Measurements from ENCODE around the gene COX7A1. TPM values are rescaled to one million over a fixed set of nuclear protein-coding genes. Genes with fewer than 3 reads are reported as not detected.

The COX7A1 gene
- total RNA-seq, 1 donor from 2014 or later = 3.5 TPM

DNA sequence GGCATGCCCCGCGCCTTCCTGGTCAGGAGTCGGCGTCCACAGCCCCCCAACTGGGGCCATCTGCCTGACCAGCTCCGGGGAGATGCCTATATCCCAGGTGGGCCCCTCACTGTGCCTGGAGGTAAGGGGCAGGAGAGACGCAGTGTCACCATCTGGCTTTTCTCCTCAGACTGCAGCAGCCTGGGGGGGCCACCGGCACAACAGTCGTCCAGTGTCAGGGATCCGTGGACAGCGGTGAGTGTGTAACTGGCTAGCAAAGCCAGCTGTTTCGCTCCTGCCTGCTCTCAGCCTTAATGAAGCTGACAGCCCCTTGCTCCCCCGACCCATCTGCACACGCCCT lies 41.1 kb downstream of the COX7A1 start:
- ATAC-seq = no peak

DNA sequence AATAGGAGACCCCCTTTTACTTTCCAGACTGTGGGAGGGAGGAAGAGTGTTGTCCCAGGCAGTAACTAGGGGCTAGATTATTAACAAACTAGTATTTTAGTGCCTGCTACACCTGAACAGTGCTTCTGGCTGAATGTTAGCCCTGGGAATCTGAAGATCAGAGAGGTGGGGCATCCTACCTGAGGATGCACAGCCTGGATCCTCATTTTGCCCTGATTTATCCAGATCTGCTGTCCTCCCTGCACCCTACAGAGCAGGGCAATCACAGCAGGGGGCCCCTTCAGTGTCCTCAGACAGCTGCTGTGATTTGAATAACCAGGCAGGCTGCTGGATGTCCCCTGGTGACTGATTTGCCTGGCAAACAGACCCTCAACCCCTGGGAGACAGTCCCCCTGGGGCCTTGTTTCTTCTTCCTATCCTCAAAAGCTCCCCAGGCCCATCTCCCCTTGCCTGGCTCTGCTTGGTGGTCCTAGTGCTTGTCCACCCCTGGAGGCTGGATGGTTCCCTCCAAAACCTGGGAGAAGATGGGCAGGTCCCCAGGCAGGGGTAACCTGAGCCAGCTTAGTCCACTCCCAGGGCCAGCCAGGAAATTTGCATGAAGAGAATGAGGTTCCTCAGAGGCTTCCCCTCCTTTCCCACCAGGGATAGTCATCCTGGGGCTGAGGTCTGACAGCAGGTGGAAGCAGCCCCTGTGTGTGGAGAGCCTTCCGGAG lies 41.6 kb downstream of the COX7A1 start, which contains the start of gene OVOL3:
Gene OVOL3 (plus strand): TSS at position 657 of the 713 bp plus-strand sequence. CDS start 60 bp downstream, outside the sequence.
- ATAC-seq = no peak

DNA sequence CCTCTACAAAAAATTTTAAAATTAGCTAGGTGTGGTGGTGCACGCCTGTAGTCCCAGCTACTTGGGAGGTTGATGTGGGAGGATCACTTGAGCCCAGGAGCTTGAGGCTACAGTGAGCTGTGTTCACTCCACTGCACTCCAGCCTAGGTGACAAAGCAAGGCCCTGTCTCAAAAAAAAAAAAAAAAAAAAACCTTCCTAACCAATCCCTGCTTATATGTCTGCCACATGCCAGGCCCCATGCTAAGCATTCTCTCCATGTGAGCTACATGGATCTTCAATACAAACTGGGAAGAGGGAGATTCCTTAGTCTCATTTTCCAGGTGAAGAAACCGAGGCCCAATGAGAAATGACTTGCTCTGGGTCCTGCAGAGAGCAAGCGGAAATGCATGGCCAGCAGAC lies 43.6 kb downstream of the COX7A1 start:
- no peak for ATAC-seq

DNA sequence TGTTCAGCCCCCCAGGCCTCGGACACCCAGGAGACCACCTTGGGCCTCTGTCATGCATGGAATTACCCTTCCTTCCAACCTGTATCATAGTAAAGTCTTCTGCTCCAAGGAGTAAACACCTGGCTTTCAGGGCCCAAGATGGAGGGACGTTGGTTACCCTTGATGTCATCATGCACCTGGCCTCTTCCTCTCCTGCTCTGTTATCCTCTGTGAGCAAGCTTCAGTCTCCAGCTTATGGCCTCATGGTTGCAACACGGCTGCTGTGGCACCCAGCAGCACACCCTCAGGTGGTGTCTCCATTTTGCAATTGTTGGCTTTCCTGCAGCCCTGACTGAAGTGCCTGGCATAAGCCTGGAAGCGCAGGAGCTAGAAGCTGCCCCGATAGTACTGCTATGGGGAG lies 45.3 kb downstream of the COX7A1 start:
- no peak for ATAC-seq

DNA sequence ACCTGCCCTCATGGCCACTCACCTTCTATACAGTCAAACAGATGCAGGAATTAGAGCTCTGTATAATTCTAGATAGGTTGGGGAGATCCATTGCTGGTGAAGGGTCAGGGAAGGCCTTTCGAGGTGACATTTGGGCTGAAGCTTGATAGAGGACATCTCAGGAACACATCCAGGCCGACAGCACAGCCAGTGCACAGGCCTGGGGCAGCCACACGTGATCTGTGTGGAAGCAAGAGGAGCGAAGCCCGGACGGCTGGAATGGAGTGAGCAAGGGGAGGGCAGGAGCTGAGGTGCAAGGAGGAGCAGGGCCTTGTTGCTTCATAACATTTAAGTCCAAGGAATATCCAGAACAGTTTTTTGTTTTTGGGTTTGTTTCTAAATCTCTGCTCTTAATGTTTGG lies 45.8 kb downstream of the COX7A1 start:
- ATAC-seq = no peak

DNA sequence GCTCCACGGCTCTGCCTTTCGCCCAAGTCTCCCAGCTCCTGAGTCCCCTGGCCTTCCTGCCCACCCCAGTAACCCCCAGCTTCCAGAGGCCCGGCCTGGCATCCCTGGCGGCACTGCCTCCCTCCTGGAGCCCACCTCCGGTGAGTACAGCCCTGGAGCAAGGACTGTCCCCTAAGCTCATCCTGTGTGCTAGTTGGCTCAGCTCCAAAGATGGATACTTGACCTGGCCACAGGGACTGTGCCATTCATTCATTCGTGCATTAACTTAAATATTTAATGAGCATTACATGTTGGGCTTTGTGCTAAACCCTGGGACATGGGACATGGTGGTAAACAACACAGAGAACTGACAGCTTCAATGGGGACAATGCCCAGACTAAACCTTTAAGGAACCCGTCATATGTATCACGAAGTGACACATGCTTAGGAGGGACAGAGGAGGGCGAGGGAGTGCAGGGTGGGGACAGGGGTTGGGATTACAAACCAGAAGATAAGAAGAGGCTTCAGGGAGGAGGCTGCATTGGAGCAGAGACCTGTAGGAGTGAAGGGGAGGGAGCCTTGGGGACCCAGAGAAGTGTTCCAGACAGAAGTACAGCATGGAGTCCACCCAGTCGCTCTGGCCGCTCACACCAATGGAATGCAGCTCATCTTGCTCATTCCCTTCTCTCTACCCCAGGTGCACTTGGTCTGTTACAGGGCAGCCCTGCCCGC lies 48.2 kb downstream of the COX7A1 start:
- ATAC-seq = peak; percentile 42

DNA sequence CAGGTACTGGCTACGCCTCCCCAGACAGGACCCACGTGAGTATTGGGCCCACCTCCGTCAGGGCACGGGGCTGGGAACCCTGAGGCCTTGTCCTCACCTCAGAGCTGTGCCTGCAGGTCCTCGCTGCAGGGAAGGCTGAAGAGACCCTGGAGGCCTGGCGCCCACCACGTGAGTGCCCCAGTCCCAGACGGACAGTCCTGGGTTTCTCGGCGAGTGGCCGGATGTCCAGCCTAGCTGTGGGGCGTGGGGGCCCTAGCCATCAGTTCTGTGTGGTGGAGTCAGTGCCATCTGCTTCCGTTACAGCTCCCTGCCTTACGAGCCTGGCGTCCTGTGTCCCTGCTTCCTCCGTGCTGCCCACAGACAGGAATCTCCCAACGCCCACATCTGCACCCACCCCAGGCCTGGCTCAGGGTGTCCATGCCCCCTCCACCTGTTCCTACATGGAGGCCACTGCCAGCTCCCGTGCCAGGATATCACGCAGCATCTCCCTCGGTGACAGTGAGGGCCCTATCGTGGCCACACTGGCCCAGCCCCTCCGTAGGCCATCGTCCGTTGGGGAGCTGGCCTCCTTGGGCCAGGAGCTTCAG lies 49.1 kb downstream of the COX7A1 start:
- ATAC-seq = no peak

DNA sequence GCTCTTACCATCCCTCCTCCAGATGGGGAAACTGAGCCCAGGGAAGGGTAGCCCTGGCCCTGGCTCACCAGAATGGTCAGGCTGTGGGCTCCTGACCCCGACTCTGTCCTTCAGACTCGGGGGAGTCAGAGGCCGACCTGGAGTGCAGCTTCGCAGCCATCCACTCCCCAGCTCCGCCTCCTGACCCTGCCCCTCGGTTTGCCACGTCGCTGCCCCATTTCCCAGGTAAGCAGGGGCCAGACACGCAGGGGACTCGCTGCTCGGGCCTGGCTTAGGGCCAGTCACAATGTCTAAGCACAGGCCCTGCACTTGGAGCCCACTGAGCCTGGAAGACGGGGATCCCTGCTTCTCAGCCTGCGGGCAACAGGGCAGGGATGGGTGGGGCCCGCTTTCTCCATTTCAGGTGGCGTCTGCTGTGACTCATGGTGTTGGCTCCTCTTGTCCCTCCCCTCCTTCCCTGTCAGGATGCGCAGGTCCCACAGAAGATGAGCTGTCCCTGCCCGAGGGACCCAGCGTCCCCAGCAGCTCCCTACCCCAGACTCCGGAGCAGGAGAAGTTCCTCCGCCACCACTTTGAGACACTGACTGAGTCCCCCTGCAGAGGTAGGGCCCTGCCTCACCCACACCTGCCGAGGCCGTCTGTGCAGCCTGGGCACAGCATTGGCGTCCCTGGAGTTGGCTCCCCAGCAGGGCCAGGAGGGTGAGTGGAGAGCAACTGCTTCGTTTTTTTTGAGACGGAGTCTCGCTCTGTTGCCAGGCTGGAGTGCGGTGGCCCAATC lies 50.5 kb downstream of the COX7A1 start:
- peak; percentile 81 for ATAC-seq

Other genes with a start within 250 kb of the COX7A1 start
- 0.96 TPM for gene HCST, start 249.9 kb downstream of the COX7A1 start, total RNA-seq
- gene TYROBP, start 244.2 kb downstream of the COX7A1 start, total RNA-seq = 4.1 TPM
- gene LRFN3, start 216.1 kb downstream of the COX7A1 start, total RNA-seq = 7.7 TPM
- 10.2 TPM for gene SDHAF1, start 157.3 kb downstream of the COX7A1 start, total RNA-seq
- gene SYNE4, start 143.6 kb downstream of the COX7A1 start, total RNA-seq = 0.88 TPM
- gene ALKBH6, start 138.2 kb downstream of the COX7A1 start, total RNA-seq = 12.3 TPM
- 1.3 TPM for gene CLIP3, start 119.6 kb downstream of the COX7A1 start, total RNA-seq
- 3.0 TPM for gene THAP8, start 98.2 kb downstream of the COX7A1 start, total RNA-seq
- 2.4 TPM for gene WDR62, start 97.5 kb downstream of the COX7A1 start, total RNA-seq
- not detected for gene OVOL3, start 41.3 kb downstream of the COX7A1 start, total RNA-seq
- 72.0 TPM for gene POLR2I, start 37.6 kb downstream of the COX7A1 start, total RNA-seq
- 81.5 TPM for gene TBCB, start 37.0 kb downstream of the COX7A1 start, total RNA-seq
- gene CAPNS1, start 12.4 kb downstream of the COX7A1 start, total RNA-seq = 953 TPM
- gene ZNF565, start 62.2 kb upstream of the COX7A1 start, total RNA-seq = 2.1 TPM
- gene ZNF146, start 62.7 kb upstream of the COX7A1 start, total RNA-seq = 35.9 TPM
- gene ZFP14, start 226.8 kb upstream of the COX7A1 start, total RNA-seq = 1.2 TPM

Measured in esophagus mucosa (tissue), 1 donor.